Panc1 (cell line): ENCODE measurements around the gene GYPC. TPM values are rescaled to one million over a fixed set of nuclear protein-coding genes. Genes with fewer than 3 reads are reported as not detected.

ENCODE experiments used
- ATAC-seq: fragments of 200-7000 bp; cut with Tn5 transposase; 2 replicates; pipeline ENCODE4 v1.9.1; 2020; ENCODE audit warnings: mild to moderate bottlenecking, moderate library complexity
- BruUV-seq: library from RNA; stranded (reverse); fragments of 400-500 nt; replicated peaks from 2 replicates; lab custom pipeline; 2021; lab: Mats Ljungman, UMichigan
- CTCF ChIA-PET: fragments of 300-600 bp; sonication (Branson Sonifier 250); formaldehyde crosslinking; loops from one replicate; lab custom pipeline; 2022; ENCODE audit warnings: antibody characterized with exemption; lab: Charles Lee
- POLR2A ChIA-PET: fragments of 300-600 bp; sonication (Branson Sonifier 250); formaldehyde crosslinking; loops from one replicate; lab custom pipeline; 2022; ENCODE audit warnings: antibody characterized with exemption; lab: Charles Lee
- DNase-seq: peaks from one replicate; pipeline ENCODE4 v3.0.0-alpha.2; 2010; ENCODE audit warnings: low read depth, low spot score
- H3K27ac ChIP-seq: 2 replicates; pipeline ENCODE4 v1.5.1; 2011; ENCODE audit warnings: mild to moderate bottlenecking, low read length, inconsistent platforms
- H3K27me3 ChIP-seq: fragments of 200-500 bp; sonication (Bioruptor generic); 2 replicates; pipeline ENCODE4 v1.6.0; 2014; ENCODE audit warnings: low read length, inconsistent platforms; ENCODE audit not compliant: control insufficient read depth, insufficient read depth
- H3K36me3 ChIP-seq: fragments of 200-500 bp; sonication (Bioruptor generic); 2 replicates; pipeline ENCODE4 v1.5.1; 2014; ENCODE audit warnings: inconsistent platforms, mild to moderate bottlenecking, low read length, moderate library complexity; ENCODE audit not compliant: control insufficient read depth, insufficient read depth
- H3K4me1 ChIP-seq: 2 replicates; pipeline ENCODE4 v1.5.1; 2011; ENCODE audit warnings: inconsistent platforms, mild to moderate bottlenecking, low read length, moderate library complexity; ENCODE audit not compliant: control insufficient read depth, insufficient read depth
- H3K4me3 ChIP-seq, 2 experiments: 2 replicates each; pipeline ENCODE4 v1.5.1; 2011 to 2012; ENCODE audit warnings: low read depth in 2 of 2, low read length in 2 of 2, mild to moderate bottlenecking in 2 of 2, inconsistent platforms in 1 of 2, moderate library complexity in 1 of 2
- H3K9me3 ChIP-seq: fragments of 200-500 bp; sonication (Bioruptor generic); 2 replicates; pipeline ENCODE4 v1.5.1; 2014; ENCODE audit warnings: low read depth, mild to moderate bottlenecking, inconsistent platforms, low read length, moderate library complexity; ENCODE audit not compliant: control insufficient read depth, insufficient read depth
- POLR2AphosphoS5 ChIP-seq: IDR thresholded peaks from 2 replicates; pipeline ENCODE4 v1.6.1; 2012; ENCODE audit warnings: mild to moderate bottlenecking, low read depth, low read length, moderate library complexity
- SIN3A ChIP-seq: IDR thresholded peaks from 2 replicates; pipeline ENCODE4 v1.6.1; 2012; ENCODE audit warnings: low read depth, mild to moderate bottlenecking, low read length, moderate library complexity, borderline replicate concordance; ENCODE audit not compliant: insufficient read depth
- TCF7L2 ChIP-seq: IDR thresholded peaks from 2 replicates; pipeline ENCODE4 v1.6.1; 2011; ENCODE audit warnings: mild to moderate bottlenecking, low read depth, low read length, inconsistent platforms
- in situ Hi-C: cut with HindIII; loops from 2 replicates; pipeline ENCODE4 v1.10.0; 2016; ENCODE audit warnings: low sequenced_read_pairs, low pct_unique_long_range_greater_than_20kb
- intact Hi-C: fragments of 100-400 bp; cut with micrococcal nuclease; formaldehyde crosslinking; loops from one replicate; pipeline ENCODE4 v1.10.0; 2022; ENCODE audit not compliant: unreplicated experiment
- total RNA-seq: library from RNA; stranded (reverse); gene quantifications from one replicate; pipeline ENCODE4 v1.2.1, GENCODE V29; 2021; ENCODE audit not compliant: unreplicated experiment
- TF ChIP-seq, protein P1 (sequence below): fragments of 450-650 bp; IDR thresholded peaks from 2 replicates; pipeline ENCODE4 v1.5.1; 2017; ENCODE audit warnings: mild to moderate bottlenecking
- TF ChIP-seq, protein P2 (sequence below), 2 experiments: IDR thresholded peaks; 2 replicates each; pipeline ENCODE4 v1.6.1; 2011 to 2012; ENCODE audit warnings: low read depth in 2 of 2, control low read depth in 1 of 2, low read length in 1 of 2, mild to moderate bottlenecking in 1 of 2, moderate library complexity in 1 of 2; ENCODE audit not compliant: insufficient read depth in 1 of 2

Gene GYPC
- total RNA-seq, 1 experiment from 2014 or later = 0.57 TPM

DNA sequence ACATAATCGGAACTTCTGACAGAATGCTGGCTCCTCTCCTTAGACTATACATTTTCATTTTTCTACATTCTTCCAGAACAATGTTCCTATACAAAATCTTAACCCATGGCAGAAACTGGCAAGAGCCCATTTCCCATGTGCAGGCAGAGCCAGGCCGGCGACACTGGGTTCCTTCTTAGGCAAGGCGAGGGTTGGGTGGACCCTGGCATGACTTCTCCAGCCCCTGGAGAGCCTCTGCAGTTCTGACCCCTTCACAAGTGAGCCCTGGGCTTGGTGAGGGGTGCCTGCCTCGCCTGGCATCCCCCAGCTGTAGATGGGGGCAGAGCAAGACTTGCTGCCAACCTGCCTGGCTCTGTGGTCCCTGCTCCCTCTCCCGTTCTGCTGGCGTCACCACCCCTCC is 5.0 kb downstream of the GYPC start:
- no peaks in the 10 kb centered on the region for H3K36me3 ChIP-seq
- no peak overlapping the region for H3K27ac ChIP-seq
- CTCF ChIA-PET = no interaction called here
- ATAC-seq (no peak), DNase-seq (no peak)
- in situ Hi-C loops = no loop called here
- POLR2A ChIA-PET = no interaction called here
- H3K9me3 ChIP-seq = no peaks in the 10 kb centered on the region
- H3K4me3 ChIP-seq = no peak overlapping the region
- H3K27me3 ChIP-seq = no peaks in the 10 kb centered on the region
- no TSS peak for BruUV-seq
- intact Hi-C loops = no loop called here
- peaks cover 30% of the 10 kb centered on the region for H3K4me1 ChIP-seq
- TF ChIP-seq, protein P1, sequence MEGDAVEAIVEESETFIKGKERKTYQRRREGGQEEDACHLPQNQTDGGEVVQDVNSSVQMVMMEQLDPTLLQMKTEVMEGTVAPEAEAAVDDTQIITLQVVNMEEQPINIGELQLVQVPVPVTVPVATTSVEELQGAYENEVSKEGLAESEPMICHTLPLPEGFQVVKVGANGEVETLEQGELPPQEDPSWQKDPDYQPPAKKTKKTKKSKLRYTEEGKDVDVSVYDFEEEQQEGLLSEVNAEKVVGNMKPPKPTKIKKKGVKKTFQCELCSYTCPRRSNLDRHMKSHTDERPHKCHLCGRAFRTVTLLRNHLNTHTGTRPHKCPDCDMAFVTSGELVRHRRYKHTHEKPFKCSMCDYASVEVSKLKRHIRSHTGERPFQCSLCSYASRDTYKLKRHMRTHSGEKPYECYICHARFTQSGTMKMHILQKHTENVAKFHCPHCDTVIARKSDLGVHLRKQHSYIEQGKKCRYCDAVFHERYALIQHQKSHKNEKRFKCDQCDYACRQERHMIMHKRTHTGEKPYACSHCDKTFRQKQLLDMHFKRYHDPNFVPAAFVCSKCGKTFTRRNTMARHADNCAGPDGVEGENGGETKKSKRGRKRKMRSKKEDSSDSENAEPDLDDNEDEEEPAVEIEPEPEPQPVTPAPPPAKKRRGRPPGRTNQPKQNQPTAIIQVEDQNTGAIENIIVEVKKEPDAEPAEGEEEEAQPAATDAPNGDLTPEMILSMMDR = no peak
- TF ChIP-seq, protein P2, sequence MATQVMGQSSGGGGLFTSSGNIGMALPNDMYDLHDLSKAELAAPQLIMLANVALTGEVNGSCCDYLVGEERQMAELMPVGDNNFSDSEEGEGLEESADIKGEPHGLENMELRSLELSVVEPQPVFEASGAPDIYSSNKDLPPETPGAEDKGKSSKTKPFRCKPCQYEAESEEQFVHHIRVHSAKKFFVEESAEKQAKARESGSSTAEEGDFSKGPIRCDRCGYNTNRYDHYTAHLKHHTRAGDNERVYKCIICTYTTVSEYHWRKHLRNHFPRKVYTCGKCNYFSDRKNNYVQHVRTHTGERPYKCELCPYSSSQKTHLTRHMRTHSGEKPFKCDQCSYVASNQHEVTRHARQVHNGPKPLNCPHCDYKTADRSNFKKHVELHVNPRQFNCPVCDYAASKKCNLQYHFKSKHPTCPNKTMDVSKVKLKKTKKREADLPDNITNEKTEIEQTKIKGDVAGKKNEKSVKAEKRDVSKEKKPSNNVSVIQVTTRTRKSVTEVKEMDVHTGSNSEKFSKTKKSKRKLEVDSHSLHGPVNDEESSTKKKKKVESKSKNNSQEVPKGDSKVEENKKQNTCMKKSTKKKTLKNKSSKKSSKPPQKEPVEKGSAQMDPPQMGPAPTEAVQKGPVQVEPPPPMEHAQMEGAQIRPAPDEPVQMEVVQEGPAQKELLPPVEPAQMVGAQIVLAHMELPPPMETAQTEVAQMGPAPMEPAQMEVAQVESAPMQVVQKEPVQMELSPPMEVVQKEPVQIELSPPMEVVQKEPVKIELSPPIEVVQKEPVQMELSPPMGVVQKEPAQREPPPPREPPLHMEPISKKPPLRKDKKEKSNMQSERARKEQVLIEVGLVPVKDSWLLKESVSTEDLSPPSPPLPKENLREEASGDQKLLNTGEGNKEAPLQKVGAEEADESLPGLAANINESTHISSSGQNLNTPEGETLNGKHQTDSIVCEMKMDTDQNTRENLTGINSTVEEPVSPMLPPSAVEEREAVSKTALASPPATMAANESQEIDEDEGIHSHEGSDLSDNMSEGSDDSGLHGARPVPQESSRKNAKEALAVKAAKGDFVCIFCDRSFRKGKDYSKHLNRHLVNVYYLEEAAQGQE (IDR thresholded peaks at IDR 0.05; ENCODE audit: insufficient read depth in 1 of 2, low read depth in 2 of 2, low read length in 1 of 2) = no peak
- no peak for TF ChIP-seq SIN3A
- TF ChIP-seq TCF7L2 = no peak
- no peak for TF ChIP-seq POLR2AphosphoS5

DNA sequence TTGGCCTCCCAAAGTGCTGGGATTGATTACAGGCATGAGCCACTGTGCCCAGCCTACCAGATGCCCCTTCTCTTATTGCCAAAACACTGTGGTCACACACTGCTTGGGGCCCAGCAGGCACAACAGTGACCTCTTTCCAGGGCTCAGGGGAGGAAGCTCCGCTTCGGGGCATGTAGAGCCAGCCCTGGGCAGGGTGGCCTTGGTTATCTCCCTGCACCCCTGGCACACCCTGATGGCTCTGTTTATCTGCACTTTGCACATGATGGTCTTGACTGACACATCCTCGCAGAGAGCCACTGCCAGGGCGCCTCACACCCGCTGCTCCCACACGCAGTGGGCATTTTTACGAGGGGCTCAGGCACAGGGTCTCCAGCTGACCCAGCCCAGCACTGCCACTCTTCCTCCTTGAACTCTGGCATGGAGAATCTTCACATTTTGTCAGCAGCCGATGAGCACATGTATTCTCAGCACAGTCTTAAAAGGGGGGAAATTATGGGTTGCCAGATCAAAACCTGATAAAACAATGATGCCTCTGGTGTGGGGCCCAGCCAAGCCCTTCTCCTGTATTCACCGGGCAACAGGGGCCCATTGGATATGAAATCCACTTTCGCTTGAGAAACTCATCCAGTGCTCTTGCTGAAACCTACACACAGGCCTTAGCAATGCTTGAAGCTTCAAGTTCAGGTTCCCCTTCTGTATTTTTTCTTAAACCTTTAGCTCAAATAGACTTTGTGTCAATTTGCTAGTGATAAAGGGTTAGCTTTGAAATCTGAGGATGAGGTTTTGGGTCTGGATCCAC is 5.9 kb downstream of the GYPC start:
- Histone ChIP-seq H3K4me1 (peaks cover 25% of the 10 kb centered on the region), H3K27ac (no peak overlapping the region), H3K4me3 (no peak overlapping the region), H3K9me3 (no peaks in the 10 kb centered on the region), H3K27me3 (no peaks in the 10 kb centered on the region), H3K36me3 (no peaks in the 10 kb centered on the region)
- intact Hi-C loops = no loop called here
- DNase-seq (no peak), ATAC-seq (no peak)
- in situ Hi-C loops = no loop called here
- TF ChIP-seq POLR2AphosphoS5 (no peak), TCF7L2 (no peak), SIN3A (no peak)
- TF ChIP-seq, protein P1 = no peak
- TF ChIP-seq, protein P2 (IDR thresholded peaks at IDR 0.05; ENCODE audit: insufficient read depth in 1 of 2, low read depth in 2 of 2, low read length in 1 of 2) = no peak
- CTCF ChIA-PET = no interaction called here
- POLR2A ChIA-PET = no interaction called here
- BruUV-seq = no TSS peak
